ENCODE results near the gene BIVM.

DNA sequence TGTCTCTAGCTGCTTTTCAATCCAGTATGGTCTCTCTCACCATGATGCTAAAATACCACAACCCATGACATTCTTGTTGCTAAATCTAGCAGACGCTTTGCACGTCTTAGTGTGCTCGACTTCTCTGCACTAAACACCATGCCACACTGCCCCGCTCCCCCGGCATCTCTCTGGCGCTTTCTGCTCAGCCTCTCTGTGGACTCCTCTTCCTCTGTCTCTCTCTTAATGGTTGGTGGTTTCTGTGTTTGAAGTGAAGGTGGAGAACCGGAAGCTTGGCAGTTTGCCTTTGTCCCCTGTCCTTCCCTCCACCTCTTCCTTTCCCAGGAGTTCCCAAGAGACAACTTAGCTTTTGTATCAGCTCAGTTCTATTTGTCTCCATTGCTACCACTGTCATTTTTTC lies 55.8 kb downstream of the BIVM start:
- TF ChIP-seq, protein P1, sequence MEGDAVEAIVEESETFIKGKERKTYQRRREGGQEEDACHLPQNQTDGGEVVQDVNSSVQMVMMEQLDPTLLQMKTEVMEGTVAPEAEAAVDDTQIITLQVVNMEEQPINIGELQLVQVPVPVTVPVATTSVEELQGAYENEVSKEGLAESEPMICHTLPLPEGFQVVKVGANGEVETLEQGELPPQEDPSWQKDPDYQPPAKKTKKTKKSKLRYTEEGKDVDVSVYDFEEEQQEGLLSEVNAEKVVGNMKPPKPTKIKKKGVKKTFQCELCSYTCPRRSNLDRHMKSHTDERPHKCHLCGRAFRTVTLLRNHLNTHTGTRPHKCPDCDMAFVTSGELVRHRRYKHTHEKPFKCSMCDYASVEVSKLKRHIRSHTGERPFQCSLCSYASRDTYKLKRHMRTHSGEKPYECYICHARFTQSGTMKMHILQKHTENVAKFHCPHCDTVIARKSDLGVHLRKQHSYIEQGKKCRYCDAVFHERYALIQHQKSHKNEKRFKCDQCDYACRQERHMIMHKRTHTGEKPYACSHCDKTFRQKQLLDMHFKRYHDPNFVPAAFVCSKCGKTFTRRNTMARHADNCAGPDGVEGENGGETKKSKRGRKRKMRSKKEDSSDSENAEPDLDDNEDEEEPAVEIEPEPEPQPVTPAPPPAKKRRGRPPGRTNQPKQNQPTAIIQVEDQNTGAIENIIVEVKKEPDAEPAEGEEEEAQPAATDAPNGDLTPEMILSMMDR (IDR thresholded peaks at IDR 0.05): no peak
- TF ChIP-seq ZFX (IDR thresholded peaks at IDR 0.05; ENCODE audit: borderline replicate concordance): no peak

Data from 22Rv1 (cell line).